Uterus (tissue), 4 donors: ENCODE measurements around the gene DISP3. TPM values are rescaled to one million over a fixed set of nuclear protein-coding genes. Genes with fewer than 3 reads are reported as not detected.

Source experiments
- DNase-seq, 2 donors: peaks; one replicate each; pipeline ENCODE4 v3.0.0-alpha.2; 2019 to 2020
- H3K27ac ChIP-seq, 2 donors: fragments of 200-600 bp; sonication (generic); 1 replicate in 1 of 2; 2 replicates in 1 of 2; pipeline ENCODE4 v1.5.1; 2016 to 2018
- H3K27me3 ChIP-seq, 2 donors: fragments of 200-600 bp; sonication (generic); one replicate each; pipeline ENCODE4 v1.5.1; 2018 to 2019; ENCODE audit warnings: control low read depth in 1 of 2
- H3K36me3 ChIP-seq, 2 donors: fragments of 200-600 bp; sonication (generic); one replicate each; pipeline ENCODE4 v1.5.1; 2019; ENCODE audit warnings: control low read depth in 1 of 2
- H3K4me1 ChIP-seq, 2 donors: fragments of 200-600 bp; sonication (generic); one replicate each; pipeline ENCODE4 v1.5.1; 2018 to 2019; ENCODE audit warnings: control low read depth in 1 of 2
- H3K4me3 ChIP-seq, 2 donors: fragments of 200-600 bp; sonication (generic); 1 replicate in 1 of 2; 2 replicates in 1 of 2; pipeline ENCODE4 v1.5.1; 2018 to 2019; ENCODE audit warnings: mild to moderate bottlenecking in 1 of 2
- H3K9me3 ChIP-seq, 2 donors: fragments of 200-600 bp; sonication (generic); one replicate each; pipeline ENCODE4 v1.5.1; 2019; ENCODE audit warnings: control low read depth in 1 of 2
- CTCF ChIP-seq, 4 experiments: fragments of 200-600 bp in 2 of 4; fragments of 450-650 bp in 2 of 4; sonication (generic) in 2 of 4; IDR thresholded peaks; one replicate each; pipeline ENCODE4 v1.5.1; 2016 to 2019; ENCODE audit warnings: antibody characterized with exemption in 4 of 4, mild to moderate bottlenecking in 2 of 4, moderate library complexity in 1 of 4
- POLR2A ChIP-seq, 2 donors: fragments of 450-650 bp; IDR thresholded peaks; one replicate each; pipeline ENCODE4 v1.6.1; 2016; ENCODE audit warnings: antibody characterized with exemption in 2 of 2, mild to moderate bottlenecking in 1 of 2, moderate library complexity in 1 of 2
- intact Hi-C: fragments of 100-400 bp; cut with DNase I; formaldehyde crosslinking; loops from one replicate; pipeline ENCODE4 v1.15.1; 2023; ENCODE audit warnings: low total_unique reads
- total RNA-seq, 4 donors: library from RNA; depleted of rRNA in 3 of 4; stranded (reverse); fragments of >200 nt in 3 of 4; gene quantifications; one replicate each; pipeline versions ENCODE4 v1.1.0 to v1.2.4, GENCODE V29; 2014 to 2023
- donor health status: DM: yes; HTN: yes; CAD: no.

Gene DISP3
- total RNA-seq, 4 donors from 2014 or later, result 0.09 to 0.90 TPM; not detected in 2

- no peak overlapping the region for H3K27ac ChIP-seq
- H3K9me3 ChIP-seq, result no peaks in the 10 kb centered on the region
- H3K27me3 ChIP-seq, result no peaks in the 10 kb centered on the region
- intact Hi-C loops, result no loop called here
- no peaks in the 10 kb centered on the region for H3K36me3 ChIP-seq
- H3K4me3 ChIP-seq, result no peak overlapping the region
- DNase-seq, result no peak
- TF ChIP-seq POLR2A (IDR thresholded peaks at IDR 0.05), result no peak
- no peak for TF ChIP-seq CTCF (IDR thresholded peaks at IDR 0.05)
- no peaks in the 10 kb centered on the region for H3K4me1 ChIP-seq
These were observed 51.1 kb downstream of the DISP3 start for GRCh38 chr1:11529763-11530730.

- H3K27me3 ChIP-seq, result no peaks in the 10 kb centered on the region
- H3K4me3 ChIP-seq, result no peak overlapping the region
These were observed 51.9 kb downstream of the DISP3 start for GRCh38 chr1:11530731-11531311.

GRCh38 chr1:11531314-11531870 is 52.4 kb downstream of the DISP3 start:
- H3K27ac ChIP-seq, result no peak overlapping the region

More at GRCh38 chr1:11530731-11531311, 51.9 kb downstream of the DISP3 start:
- no peaks in the 10 kb centered on the region for H3K9me3 ChIP-seq
- no peak for DNase-seq
- no peaks in the 10 kb centered on the region for H3K36me3 ChIP-seq
- no peaks in the 10 kb centered on the region for H3K4me1 ChIP-seq
- no peak overlapping the region for H3K27ac ChIP-seq
- intact Hi-C loops, result no loop called here
- no peak for TF ChIP-seq CTCF (IDR thresholded peaks at IDR 0.05)
- no peak for TF ChIP-seq POLR2A (IDR thresholded peaks at IDR 0.05)

GRCh38 chr1:11531943-11532342 is 53.0 kb downstream of the DISP3 start:
- H3K36me3 ChIP-seq, result no peaks in the 10 kb centered on the region
- no peaks in the 10 kb centered on the region for H3K4me1 ChIP-seq
- no peak overlapping the region for H3K27ac ChIP-seq
- no peak for DNase-seq
- no peaks in the 10 kb centered on the region for H3K27me3 ChIP-seq
- H3K9me3 ChIP-seq, result no peaks in the 10 kb centered on the region
- no peak overlapping the region for H3K4me3 ChIP-seq
- intact Hi-C loops, result no loop called here
- TF ChIP-seq POLR2A (IDR thresholded peaks at IDR 0.05) (no peak), CTCF (IDR thresholded peaks at IDR 0.05) (no peak)

More at GRCh38 chr1:11531314-11531870, 52.4 kb downstream of the DISP3 start:
- Histone ChIP-seq H3K36me3 (no peaks in the 10 kb centered on the region), H3K4me1 (no peaks in the 10 kb centered on the region), H3K27me3 (no peaks in the 10 kb centered on the region), H3K9me3 (no peaks in the 10 kb centered on the region), H3K4me3 (no peak overlapping the region)
- TF ChIP-seq POLR2A (IDR thresholded peaks at IDR 0.05), result no peak
- TF ChIP-seq CTCF (IDR thresholded peaks at IDR 0.05), result no peak
- no peak for DNase-seq
- intact Hi-C loops, result no loop called here
